OCI-LY1 (cell line): ENCODE measurements around the gene TFRC.

Source experiments
- H2AFZ ChIP-seq: fragments of 200-600 bp; sonication (generic), shearing (Covaris generic); 2 replicates; pipeline ENCODE4 v1.6.0; 2014; ENCODE audit warnings: antibody characterized with exemption, mild to moderate bottlenecking, low read length
- H3F3A ChIP-seq: fragments of 200-600 bp; sonication (generic), shearing (Covaris generic); 2 replicates; pipeline ENCODE4 v1.6.0; 2014; ENCODE audit warnings: mild to moderate bottlenecking, antibody characterized with exemption, low read length, moderate library complexity; ENCODE audit not compliant: insufficient read depth
- H3K27ac ChIP-seq: fragments of 200-600 bp; sonication (generic); 2 replicates; pipeline ENCODE4 v1.5.1; 2014; ENCODE audit warnings: low read length, mixed run types, mild to moderate bottlenecking, low read depth; ENCODE audit not compliant: poor library complexity, severe bottlenecking
- H3K27me3 ChIP-seq: fragments of 200-600 bp; sonication (generic); 2 replicates; pipeline ENCODE4 v1.6.0; 2014; ENCODE audit warnings: antibody characterized with exemption, mild to moderate bottlenecking, low read length, moderate library complexity; ENCODE audit not compliant: insufficient read depth
- H3K36me3 ChIP-seq: fragments of 200-600 bp; sonication (generic); 2 replicates; pipeline ENCODE4 v1.6.1; 2014; ENCODE audit warnings: mild to moderate bottlenecking, antibody characterized with exemption, low read length, moderate library complexity, mixed read lengths; ENCODE audit not compliant: insufficient read depth
- H3K4me1 ChIP-seq: fragments of 200-600 bp; sonication (generic); 2 replicates; pipeline ENCODE4 v1.5.1; 2014; ENCODE audit warnings: mild to moderate bottlenecking, low read length, moderate library complexity; ENCODE audit not compliant: insufficient read depth, severe bottlenecking
- H3K4me2 ChIP-seq: fragments of 200-600 bp; sonication (generic), shearing (Covaris generic); 2 replicates; pipeline ENCODE4 v1.6.1; 2014; ENCODE audit warnings: low read length
- H3K4me3 ChIP-seq: fragments of 200-600 bp; sonication (generic); 2 replicates; pipeline ENCODE4 v1.5.1; 2014; ENCODE audit warnings: low read length, low read depth, mild to moderate bottlenecking, mixed read lengths; ENCODE audit not compliant: poor library complexity, severe bottlenecking
- H3K79me2 ChIP-seq: fragments of 200-600 bp; shearing (Covaris generic); 2 replicates; pipeline ENCODE4 v1.6.1; 2016; ENCODE audit warnings: mixed run types, low read length, mixed read lengths; ENCODE audit not compliant: insufficient read depth
- H3K9ac ChIP-seq: fragments of 200-600 bp; sonication (generic), shearing (Covaris generic); 2 replicates; pipeline ENCODE4 v1.6.1; 2014; ENCODE audit warnings: mild to moderate bottlenecking, low read length, mixed read lengths
- H3K9me2 ChIP-seq: fragments of 200-600 bp; sonication (generic), shearing (Covaris generic); 2 replicates; pipeline ENCODE4 v1.6.1; 2014; ENCODE audit warnings: low read depth, mild to moderate bottlenecking, low read length, mixed read lengths
- H3K9me3 ChIP-seq: fragments of 200-600 bp; shearing (Covaris generic); 2 replicates; pipeline ENCODE4 v1.6.1; 2014; ENCODE audit warnings: low read length, mixed read lengths
- H4K20me1 ChIP-seq: fragments of 200-600 bp; sonication (generic), shearing (Covaris generic); 2 replicates; pipeline ENCODE4 v1.6.0; 2016; ENCODE audit warnings: mild to moderate bottlenecking, low read length; ENCODE audit not compliant: insufficient read depth
- CTCF ChIP-seq: fragments of 200-600 bp; sonication (generic), shearing (Covaris generic); IDR thresholded peaks from 2 replicates; pipeline ENCODE4 v1.5.1; 2017; ENCODE audit warnings: mild to moderate bottlenecking, antibody characterized with exemption, low read length, moderate library complexity, mixed read lengths
- EZH2 ChIP-seq: fragments of 200-600 bp; sonication (generic), shearing (Covaris generic); IDR thresholded peaks from 2 replicates; pipeline ENCODE4 v1.8.0; 2017; ENCODE audit warnings: borderline replicate concordance, mixed run types, mild to moderate bottlenecking, antibody characterized with exemption, low read length, moderate library complexity, mixed read lengths

The TFRC gene

GRCh38 chr3:196016485-196016884 is 65.4 kb downstream of the TFRC start:
- no peak overlapping the region for H3K4me3 ChIP-seq
- H3K36me3 ChIP-seq: no peaks in the 10 kb centered on the region
- no peaks in the 10 kb centered on the region for H3K9me2 ChIP-seq
- TF ChIP-seq EZH2: no peak
- TF ChIP-seq CTCF: no peak
- H3K79me2 ChIP-seq: no peaks in the 10 kb centered on the region
- no peak overlapping the region for H3K9ac ChIP-seq
- no peaks in the 10 kb centered on the region for H4K20me1 ChIP-seq
- peaks cover 7% of the 10 kb centered on the region for H3K9me3 ChIP-seq
- H3K4me1 ChIP-seq: no peaks in the 10 kb centered on the region
- H3K27me3 ChIP-seq: peaks cover 3% of the 10 kb centered on the region; the same call in 1 of the 2 replicates
- H3F3A ChIP-seq: no peaks in the 10 kb centered on the region
- H2AFZ ChIP-seq: no peak overlapping the region
- no peak overlapping the region for H3K4me2 ChIP-seq
- H3K27ac ChIP-seq: no peak overlapping the region

- no peak overlapping the region for H3K4me3 ChIP-seq
- no peaks in the 10 kb centered on the region for H3K36me3 ChIP-seq
- H3K9me3 ChIP-seq: peaks cover 12% of the 10 kb centered on the region
- no peak overlapping the region for H2AFZ ChIP-seq
- H3F3A ChIP-seq: no peaks in the 10 kb centered on the region
- H3K4me1 ChIP-seq: no peaks in the 10 kb centered on the region
- H3K9ac ChIP-seq: no peak overlapping the region
- no peaks in the 10 kb centered on the region for H3K9me2 ChIP-seq
- H3K27ac ChIP-seq: no peak overlapping the region
- H3K79me2 ChIP-seq: no peaks in the 10 kb centered on the region
- no peaks in the 10 kb centered on the region for H4K20me1 ChIP-seq
- TF ChIP-seq EZH2: no peak
- H3K27me3 ChIP-seq: peaks cover 7% of the 10 kb centered on the region; the same call in 1 of the 2 replicates
- H3K4me2 ChIP-seq: no peak overlapping the region
Observed at GRCh38 chr3:196016059-196016458, 65.8 kb downstream of the TFRC start.

- H3K9ac ChIP-seq: no peak overlapping the region
- peaks cover 9% of the 10 kb centered on the region; the same call in 1 of the 2 replicates for H3K27me3 ChIP-seq
- no peaks in the 10 kb centered on the region for H3F3A ChIP-seq
- no peaks in the 10 kb centered on the region for H4K20me1 ChIP-seq
- H3K4me2 ChIP-seq: no peak overlapping the region
- H3K4me3 ChIP-seq: no peak overlapping the region
- no peaks in the 10 kb centered on the region for H3K9me2 ChIP-seq
- no peaks in the 10 kb centered on the region for H3K4me1 ChIP-seq
- H2AFZ ChIP-seq: no peak overlapping the region
- H3K9me3 ChIP-seq: peaks cover 14% of the 10 kb centered on the region
- H3K36me3 ChIP-seq: no peaks in the 10 kb centered on the region
- H3K27ac ChIP-seq: no peak overlapping the region
- no peak for TF ChIP-seq EZH2
- no peaks in the 10 kb centered on the region for H3K79me2 ChIP-seq
Observed at GRCh38 chr3:196013587-196014487, 68.1 kb downstream of the TFRC start.

- H3K9ac ChIP-seq: no peak overlapping the region
- H3K36me3 ChIP-seq: no peaks in the 10 kb centered on the region
- peaks cover 14% of the 10 kb centered on the region; the same call in 1 of the 2 replicates for H3K27me3 ChIP-seq
- peaks cover 14% of the 10 kb centered on the region for H3K9me3 ChIP-seq
- no peak overlapping the region for H3K27ac ChIP-seq
- H2AFZ ChIP-seq: no peak overlapping the region
- no peaks in the 10 kb centered on the region for H3K79me2 ChIP-seq
- H3K4me2 ChIP-seq: no peak overlapping the region
- TF ChIP-seq CTCF: no peak
- no peak for TF ChIP-seq EZH2
- no peaks in the 10 kb centered on the region for H4K20me1 ChIP-seq
- H3K4me3 ChIP-seq: no peak overlapping the region
- no peaks in the 10 kb centered on the region for H3K9me2 ChIP-seq
- H3F3A ChIP-seq: no peaks in the 10 kb centered on the region
- H3K4me1 ChIP-seq: no peaks in the 10 kb centered on the region
Observed at GRCh38 chr3:196012941-196013476, 68.9 kb downstream of the TFRC start.
